Spleen (tissue), 11 donors: ENCODE results near the gene MACROH2A1. TPM values are rescaled to one million over a fixed set of nuclear protein-coding genes. Genes with fewer than 3 reads are reported as not detected.

Experiments used
- DNase-seq: peaks from one replicate; pipeline ENCODE4 v3.0.0-alpha.2; 2020
- H3K27ac ChIP-seq, 8 donors: fragments of 200-600 bp; sonication (generic) in 7 of 8; 1 replicate in 4 of 8; 2 replicates in 4 of 8; pipeline versions ENCODE4 v1.5.0 to v1.8.0; 2016 to 2021; ENCODE audit warnings: inconsistent platforms in 4 of 8, mild to moderate bottlenecking in 4 of 8, moderate library complexity in 1 of 8
- H3K27me3 ChIP-seq, 7 donors: fragments of 200-600 bp; sonication (generic) in 6 of 7; replicated peaks in 1 of 7; 1 replicate in 4 of 7; 2 replicates in 3 of 7; pipeline versions ENCODE4 v1.5.0 to v1.8.0; 2016 to 2021; ENCODE audit warnings: inconsistent platforms in 3 of 7, mild to moderate bottlenecking in 1 of 7
- H3K36me3 ChIP-seq, 6 donors: fragments of 200-600 bp; sonication (generic) in 5 of 6; 1 replicate in 4 of 6; 2 replicates in 2 of 6; pipeline versions ENCODE4 v1.5.0 to v1.8.0; 2016 to 2021; ENCODE audit warnings: inconsistent platforms in 2 of 6
- H3K4me1 ChIP-seq, 6 donors: fragments of 200-600 bp; sonication (generic) in 5 of 6; 1 replicate in 3 of 6; 2 replicates in 3 of 6; pipeline versions ENCODE4 v1.5.0 to v1.8.0; 2016 to 2021; ENCODE audit warnings: inconsistent platforms in 3 of 6
- H3K4me3 ChIP-seq, 8 donors: fragments of 200-600 bp; sonication (generic) in 7 of 8; 1 replicate in 4 of 8; 2 replicates in 4 of 8; pipeline versions ENCODE4 v1.5.0 to v1.8.0; 2016 to 2021; ENCODE audit warnings: inconsistent platforms in 4 of 8, mild to moderate bottlenecking in 4 of 8, moderate library complexity in 2 of 8
- H3K9me3 ChIP-seq, 8 donors: fragments of 200-600 bp; sonication (generic) in 7 of 8; 1 replicate in 4 of 8; 2 replicates in 4 of 8; pipeline versions ENCODE4 v1.5.0 to v1.8.0; 2016 to 2021; ENCODE audit warnings: inconsistent platforms in 4 of 8
- CTCF ChIP-seq, 11 experiments: fragments of 200-600 bp in 7 of 11; fragments of 450-650 bp in 4 of 11; sonication (generic) in 4 of 11; IDR thresholded peaks in 8 of 11; conservative IDR thresholded peaks in 3 of 11; 1 replicate in 7 of 11; 2 replicates in 4 of 11; pipeline versions ENCODE4 v1.4.0 to v1.8.0; 2016 to 2021; ENCODE audit warnings: antibody characterized with exemption in 11 of 11, inconsistent platforms in 4 of 11, mild to moderate bottlenecking in 1 of 11
- POLR2A ChIP-seq, 3 donors: fragments of 450-650 bp; IDR thresholded peaks; one replicate each; pipeline ENCODE4 v1.5.1; 2017; ENCODE audit warnings: antibody characterized with exemption in 3 of 3, mild to moderate bottlenecking in 1 of 3
- POLR2AphosphoS5 ChIP-seq, 3 donors: sonication (generic); formaldehyde crosslinking; IDR thresholded peaks; one replicate each; pipeline ENCODE4 v1.5.1; 2017; ENCODE audit warnings: antibody characterized with exemption in 3 of 3
- WGBS, 5 donors: extraction: QIAGEN DNeasy Blood & Tissue Kit in 3 of 5; methylation state at CpG; one replicate each; pipeline versions ENCODE4 v1.1.5 to v1.1.7; 2013 to 2018; 5-methylcytosine and 5-hydroxymethylcytosine counted together
- intact Hi-C: fragments of 100-400 bp; cut with DNase I; formaldehyde crosslinking; loops from one replicate; pipeline ENCODE4 v1.15.0; 2023; ENCODE audit warnings: low total_unique reads
- polyA plus RNA-seq, 3 donors: library from polyadenylated mRNA; stranded (reverse); fragments of 200-250 nt; gene quantifications; one replicate each; pipeline ENCODE4 v1.2.1, GENCODE V29; 2013
- total RNA-seq, 7 donors: library from RNA; depleted of rRNA in 3 of 7; stranded (reverse); fragments of >200 nt in 3 of 7; fragmentation: NEBNext Ultra II Directional in 4 of 7; extraction: Animal tissue kit (Norgen Biotek cat#: 25700) in 4 of 7; gene quantifications; one replicate each; pipeline versions ENCODE4 v1.1.0 to v1.2.1, GENCODE V29; 2016 to 2021
- donor health status: healthy with polysubstance abuse.
- donor health status: DM: no; HTN: no; CAD: no; lungs with moderate emphysema.
- donor health status: DM: no; HTN: no; CAD: no.
- donor health status: Bipolar disorder and iron deficiency.
- donor health status: healthy.
- donor health status: DM: no; HTN: no; CAD: no.
- donor health status: DM: yes; HTN: yes; CAD: no.

The MACROH2A1 gene
- total and polyA plus RNA-seq, 10 donors = 88.1 to 288 (median 175) TPM

DNA sequence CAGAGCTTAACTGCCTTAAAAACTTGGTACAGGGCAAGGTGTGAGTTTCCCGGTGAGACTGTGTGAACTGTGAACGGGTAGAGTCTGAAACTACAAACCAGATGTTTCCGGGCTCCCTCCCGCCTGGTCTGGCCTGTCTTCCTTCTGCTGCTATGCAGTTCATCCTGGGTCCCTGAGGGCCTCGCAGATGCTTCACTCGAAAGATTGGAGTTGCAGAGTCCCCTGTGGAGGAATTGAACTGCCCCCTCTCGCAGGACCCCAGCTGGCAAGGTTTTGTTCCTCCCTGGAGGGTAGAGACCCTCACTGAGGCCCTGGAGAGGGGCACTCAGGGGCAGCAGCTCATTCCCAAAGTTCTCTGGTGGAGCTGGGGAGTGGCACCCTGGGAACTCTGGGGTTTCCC lies 47.6 kb upstream of the MACROH2A1 start:
- no peaks in the 10 kb centered on the region for H3K27me3 ChIP-seq
- peaks cover 0 to 7% (median 0%) of the 10 kb centered on the region in 6 donors for H3K4me1 ChIP-seq
- no peak overlapping the region for H3K27ac ChIP-seq
- TF ChIP-seq POLR2A (IDR thresholded peaks at IDR 0.05) (no peak), POLR2AphosphoS5 (IDR thresholded peaks at IDR 0.05) (no peak), CTCF (IDR thresholded peaks at IDR 0.05 in 8 of 11, conservative IDR thresholded peaks at IDR 0.05 in 3 of 11) (no peak)
- WGBS, 5 donors = 25 to 68% (median 50%) methylated on average over 7 of the region's 7 CpGs
- intact Hi-C loops = no loop called here
- DNase-seq = no peak
- no peaks in the 10 kb centered on the region for H3K36me3 ChIP-seq
- no peak overlapping the region for H3K4me3 ChIP-seq
- H3K9me3 ChIP-seq = no peaks in the 10 kb centered on the region

- no peak overlapping the region for H3K27ac ChIP-seq
- peaks cover 0 to 10% (median 0%) of the 10 kb centered on the region in 6 donors for H3K4me1 ChIP-seq
- H3K27me3 ChIP-seq = no peaks in the 10 kb centered on the region
- H3K9me3 ChIP-seq = no peaks in the 10 kb centered on the region
- no peaks in the 10 kb centered on the region for H3K36me3 ChIP-seq
- WGBS, 5 donors = 64 to 81% (median 71%) methylated on average over 9 of the region's 9 CpGs
- no peak for TF ChIP-seq POLR2A (IDR thresholded peaks at IDR 0.05)
- no peak for TF ChIP-seq POLR2AphosphoS5 (IDR thresholded peaks at IDR 0.05)
- no peak for TF ChIP-seq CTCF (IDR thresholded peaks at IDR 0.05 in 8 of 11, conservative IDR thresholded peaks at IDR 0.05 in 3 of 11)
- intact Hi-C loops = no loop called here
- H3K4me3 ChIP-seq = no peak overlapping the region
- DNase-seq = no peak
Measured at GRCh38 chr5:135446206-135446605, 47.2 kb upstream of the MACROH2A1 start.

- no peak for DNase-seq
- Histone ChIP-seq H3K4me3 (no peak overlapping the region), H3K27ac (no peak overlapping the region), H3K36me3 (no peaks in the 10 kb centered on the region), H3K4me1 (peaks cover 0 to 10% (median 0%) of the 10 kb centered on the region in 6 donors), H3K9me3 (no peaks in the 10 kb centered on the region), H3K27me3 (no peaks in the 10 kb centered on the region)
- 68 to 81% (median 74%) methylated on average over 8 to 14 of the region's 14 CpGs for WGBS, 5 donors
- TF ChIP-seq POLR2A (IDR thresholded peaks at IDR 0.05) (no peak), CTCF (IDR thresholded peaks at IDR 0.05 in 8 of 11, conservative IDR thresholded peaks at IDR 0.05 in 3 of 11) (no peak), POLR2AphosphoS5 (IDR thresholded peaks at IDR 0.05) (no peak)
- intact Hi-C loops = no loop called here
Measured at GRCh38 chr5:135445306-135445985, 46.4 kb upstream of the MACROH2A1 start.

- H3K27ac ChIP-seq = no peak overlapping the region
- intact Hi-C loops = no loop called here
- TF ChIP-seq POLR2A (IDR thresholded peaks at IDR 0.05) (no peak), CTCF (IDR thresholded peaks at IDR 0.05 in 8 of 11, conservative IDR thresholded peaks at IDR 0.05 in 3 of 11) (no peak), POLR2AphosphoS5 (IDR thresholded peaks at IDR 0.05) (no peak)
- 76 to 85% (median 78%) methylated on average over 6 of the region's 6 CpGs for WGBS, 5 donors
- H3K4me3 ChIP-seq = no peak overlapping the region
- H3K4me1 ChIP-seq = peaks cover 0 to 10% (median 0%) of the 10 kb centered on the region in 6 donors
- no peaks in the 10 kb centered on the region for H3K36me3 ChIP-seq
- H3K27me3 ChIP-seq = no peaks in the 10 kb centered on the region
- no peak for DNase-seq
- no peaks in the 10 kb centered on the region for H3K9me3 ChIP-seq
Measured at GRCh38 chr5:135444881-135445280, 45.9 kb upstream of the MACROH2A1 start.
